SU-DHL-6 (cell line): ENCODE measurements around the gene SDK1.

Experiments used
- H2AFZ ChIP-seq: fragments of 200-600 bp; sonication (generic); 2 replicates; pipeline ENCODE4 v1.6.1; 2014; ENCODE audit warnings: low read depth, mild to moderate bottlenecking, moderate library complexity, mixed read lengths, antibody characterized with exemption, low read length; ENCODE audit not compliant: severe bottlenecking
- H3F3A ChIP-seq: fragments of 200-600 bp; shearing (Covaris generic); 2 replicates; pipeline ENCODE4 v1.6.0; 2016; ENCODE audit warnings: antibody characterized with exemption, mild to moderate bottlenecking; ENCODE audit not compliant: insufficient read depth
- H3K27ac ChIP-seq: fragments of 200-600 bp; sonication (generic); 2 replicates; pipeline ENCODE4 v1.5.1; 2016; ENCODE audit warnings: low read depth, mild to moderate bottlenecking, low read length, moderate library complexity, mixed read lengths
- H3K27me3 ChIP-seq: fragments of 200-600 bp; sonication (generic), shearing (Covaris generic); 2 replicates; pipeline ENCODE4 v1.6.0; 2014; ENCODE audit warnings: mild to moderate bottlenecking, low read length
- H3K36me3 ChIP-seq: fragments of 200-600 bp; sonication (generic); 2 replicates; pipeline ENCODE4 v1.6.1; 2014; ENCODE audit warnings: mild to moderate bottlenecking, low read length, mixed read lengths
- H3K4me2 ChIP-seq: fragments of 300-600, 200-600 bp; shearing (Covaris generic), sonication (generic); 2 replicates; pipeline ENCODE4 v1.6.0; 2014; ENCODE audit warnings: low read length, low read depth, mild to moderate bottlenecking; ENCODE audit not compliant: poor library complexity, severe bottlenecking
- H3K4me3 ChIP-seq: fragments of 200-600 bp; sonication (generic); 2 replicates; pipeline ENCODE4 v1.5.1; 2014; ENCODE audit warnings: antibody characterized with exemption, low read length, mild to moderate bottlenecking, mixed read lengths; ENCODE audit not compliant: insufficient read depth, poor library complexity, severe bottlenecking
- H3K79me2 ChIP-seq: fragments of 200-600 bp; sonication (generic); 2 replicates; pipeline ENCODE4 v1.6.1; 2014; ENCODE audit warnings: mild to moderate bottlenecking, low read length, moderate library complexity; ENCODE audit not compliant: insufficient read depth
- H3K9ac ChIP-seq: fragments of 200-600 bp; sonication (generic); 2 replicates; pipeline ENCODE4 v1.7.0; 2014; ENCODE audit warnings: mild to moderate bottlenecking, low read length
- H3K9me2 ChIP-seq: fragments of 200-600 bp; sonication (generic); replicated peaks from 2 replicates; pipeline ENCODE4 v1.6.1; 2014; ENCODE audit warnings: low read length; ENCODE audit not compliant: insufficient read depth
- H3K9me3 ChIP-seq: fragments of 200-600 bp; sonication (generic); 2 replicates; pipeline ENCODE4 v1.6.1; 2014; ENCODE audit warnings: low read length, mixed read lengths; ENCODE audit not compliant: insufficient read depth
- H4K20me1 ChIP-seq: fragments of 200-600 bp; sonication (generic); 2 replicates; pipeline ENCODE4 v1.6.1; 2014; ENCODE audit warnings: low read depth, mild to moderate bottlenecking, antibody characterized with exemption, low read length, moderate library complexity, mixed read lengths
- EZH2phosphoT487 ChIP-seq: fragments of 200-600 bp; sonication (generic), shearing (Covaris generic); conservative IDR thresholded peaks from 2 replicates; pipeline ENCODE4 v1.6.1; 2018; ENCODE audit warnings: mild to moderate bottlenecking, antibody characterized with exemption, low read length, moderate library complexity, mixed read lengths
- TF ChIP-seq, protein P1 (sequence below): fragments of 200-600 bp; sonication (generic); IDR thresholded peaks from one replicate; pipeline ENCODE4 v1.5.1; 2017; ENCODE audit warnings: antibody characterized with exemption, mild to moderate bottlenecking, low read length, moderate library complexity; ENCODE audit not compliant: insufficient read depth, poor library complexity, severe bottlenecking

SDK1 gene

DNA sequence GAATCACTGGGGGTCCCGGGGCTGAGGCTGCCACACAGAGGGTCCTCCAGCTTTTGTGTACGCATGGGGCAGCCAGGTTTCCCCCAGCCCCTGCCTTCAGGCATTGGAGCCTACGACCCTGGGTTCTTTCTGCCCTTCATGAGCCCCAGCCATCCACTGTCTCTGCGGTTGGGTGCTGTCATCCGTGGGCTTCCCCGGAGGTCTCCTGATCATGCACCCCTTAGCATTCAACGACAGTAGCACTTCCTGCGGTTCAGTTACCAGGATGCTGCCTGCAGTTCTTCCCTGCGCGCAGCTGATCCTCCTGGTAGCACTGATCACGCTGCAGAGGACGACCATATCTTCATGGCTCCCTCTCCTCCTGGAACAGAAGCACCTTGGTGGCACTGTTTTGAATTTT lies 676.3 kb downstream of the SDK1 start:
- Histone ChIP-seq H3F3A (no peaks in the 10 kb centered on the region), H3K9ac (no peak overlapping the region), H3K27me3 (no peaks in the 10 kb centered on the region), H3K79me2 (no peaks in the 10 kb centered on the region), H4K20me1 (no peaks in the 10 kb centered on the region), H2AFZ (no peak overlapping the region), H3K4me2 (no peak overlapping the region), H3K9me3 (no peaks in the 10 kb centered on the region), H3K36me3 (no peaks in the 10 kb centered on the region), H3K4me3 (no peak overlapping the region), H3K27ac (no peak overlapping the region), H3K9me2 (no peaks in the 10 kb centered on the region)
- TF ChIP-seq, protein P1, sequence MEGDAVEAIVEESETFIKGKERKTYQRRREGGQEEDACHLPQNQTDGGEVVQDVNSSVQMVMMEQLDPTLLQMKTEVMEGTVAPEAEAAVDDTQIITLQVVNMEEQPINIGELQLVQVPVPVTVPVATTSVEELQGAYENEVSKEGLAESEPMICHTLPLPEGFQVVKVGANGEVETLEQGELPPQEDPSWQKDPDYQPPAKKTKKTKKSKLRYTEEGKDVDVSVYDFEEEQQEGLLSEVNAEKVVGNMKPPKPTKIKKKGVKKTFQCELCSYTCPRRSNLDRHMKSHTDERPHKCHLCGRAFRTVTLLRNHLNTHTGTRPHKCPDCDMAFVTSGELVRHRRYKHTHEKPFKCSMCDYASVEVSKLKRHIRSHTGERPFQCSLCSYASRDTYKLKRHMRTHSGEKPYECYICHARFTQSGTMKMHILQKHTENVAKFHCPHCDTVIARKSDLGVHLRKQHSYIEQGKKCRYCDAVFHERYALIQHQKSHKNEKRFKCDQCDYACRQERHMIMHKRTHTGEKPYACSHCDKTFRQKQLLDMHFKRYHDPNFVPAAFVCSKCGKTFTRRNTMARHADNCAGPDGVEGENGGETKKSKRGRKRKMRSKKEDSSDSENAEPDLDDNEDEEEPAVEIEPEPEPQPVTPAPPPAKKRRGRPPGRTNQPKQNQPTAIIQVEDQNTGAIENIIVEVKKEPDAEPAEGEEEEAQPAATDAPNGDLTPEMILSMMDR, result no peak
- TF ChIP-seq EZH2phosphoT487, result no peak

DNA sequence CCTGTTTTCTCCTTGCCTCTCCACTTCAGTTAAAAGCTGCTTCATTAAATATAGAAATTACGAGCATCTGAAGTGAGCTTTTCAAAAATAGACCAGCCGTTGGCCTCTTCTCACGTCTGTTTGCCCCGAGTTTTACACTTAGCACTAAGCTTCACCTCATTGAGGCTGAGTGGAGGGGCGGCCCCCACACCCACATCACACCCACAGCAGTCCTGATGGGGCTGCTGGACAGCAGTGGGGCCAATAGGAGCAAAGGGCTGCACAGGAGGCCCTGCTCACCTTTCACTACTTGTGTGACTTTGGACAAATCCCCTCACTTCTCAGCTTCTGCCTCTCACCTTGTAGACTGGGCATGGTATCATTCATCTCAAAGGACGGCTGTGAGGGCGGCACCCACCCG lies 677.8 kb downstream of the SDK1 start:
- H3K4me3 ChIP-seq, result no peak overlapping the region
- H3K9me3 ChIP-seq, result no peaks in the 10 kb centered on the region
- no peak overlapping the region for H3K4me2 ChIP-seq
- H3K27ac ChIP-seq, result no peak overlapping the region
- H4K20me1 ChIP-seq, result no peaks in the 10 kb centered on the region
- no peaks in the 10 kb centered on the region for H3K9me2 ChIP-seq
- H3F3A ChIP-seq, result no peaks in the 10 kb centered on the region
- TF ChIP-seq, protein P1, result no peak
- no peak for TF ChIP-seq EZH2phosphoT487
- H3K9ac ChIP-seq, result no peak overlapping the region
- no peaks in the 10 kb centered on the region for H3K79me2 ChIP-seq
- H3K27me3 ChIP-seq, result no peaks in the 10 kb centered on the region
- H3K36me3 ChIP-seq, result no peaks in the 10 kb centered on the region
- H2AFZ ChIP-seq, result no peak overlapping the region

DNA sequence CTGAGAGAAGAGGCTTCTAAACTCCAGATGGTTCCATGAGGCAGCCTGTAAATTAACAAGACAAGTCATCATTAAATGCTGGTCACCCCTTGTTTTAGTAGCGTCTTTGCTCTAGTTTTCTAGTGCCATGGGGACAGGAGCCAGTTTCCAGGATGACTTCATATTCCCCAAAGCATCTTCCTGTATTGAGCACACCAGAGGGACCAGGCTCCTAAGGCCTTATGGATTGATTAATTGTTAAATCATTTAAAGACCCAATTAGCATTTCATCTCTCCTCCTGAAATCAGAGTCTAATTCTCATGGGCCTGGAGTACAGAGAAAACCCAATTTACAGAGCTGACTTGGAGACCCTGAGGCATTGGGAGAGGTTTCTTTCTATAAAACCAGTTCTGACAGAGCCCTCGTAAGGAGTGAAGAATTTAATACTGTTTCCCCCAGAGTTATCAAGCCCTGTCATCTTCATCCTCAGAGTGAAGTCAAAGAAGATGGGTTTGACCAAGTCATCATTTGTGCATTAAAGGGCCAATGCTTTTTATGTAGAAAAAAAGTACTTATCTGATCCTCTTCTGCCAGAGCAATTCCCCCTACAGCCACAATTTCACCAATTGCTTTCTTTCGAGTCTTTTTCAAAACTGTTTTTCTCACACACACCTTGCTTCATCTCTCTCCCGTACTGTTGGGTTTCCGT lies 678.7 kb downstream of the SDK1 start:
- Histone ChIP-seq H3K27ac (no peak overlapping the region), H3K9me3 (no peaks in the 10 kb centered on the region), H3K79me2 (no peaks in the 10 kb centered on the region), H3K4me2 (no peak overlapping the region), H3K9me2 (no peaks in the 10 kb centered on the region), H3K27me3 (no peaks in the 10 kb centered on the region), H3K36me3 (no peaks in the 10 kb centered on the region), H2AFZ (no peak overlapping the region), H3K4me3 (no peak overlapping the region), H3K9ac (no peak overlapping the region), H3F3A (no peaks in the 10 kb centered on the region), H4K20me1 (no peaks in the 10 kb centered on the region)
- TF ChIP-seq, protein P1, result no peak
- TF ChIP-seq EZH2phosphoT487, result no peak
